ENCODE results near the gene ARHGAP15.

The ARHGAP15 gene

DNA sequence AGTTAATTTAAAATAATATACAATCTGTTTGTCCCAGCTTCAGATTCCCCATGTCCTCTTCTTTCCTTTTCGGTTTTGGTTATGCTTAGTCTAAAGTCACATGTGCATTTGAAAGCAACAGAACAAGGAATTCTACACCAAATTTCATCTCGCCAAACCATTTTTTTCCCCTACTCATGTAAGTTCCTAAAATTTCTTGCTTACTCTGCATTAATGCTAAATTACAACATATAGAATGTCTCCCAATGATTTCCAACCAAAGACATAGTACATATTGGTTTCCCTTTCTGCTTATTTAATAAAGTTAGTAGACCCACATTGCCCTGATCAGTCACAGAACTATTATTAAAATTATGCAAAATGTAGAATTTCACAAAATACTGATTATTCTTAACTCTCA is 212.3 kb downstream of the ARHGAP15 start:
- TF ChIP-seq CTCF (IDR thresholded peaks at IDR 0.05; ENCODE audit: low read depth, low read length) = no peak

GRCh38 chr2:143344780-143345179 is 215.6 kb downstream of the ARHGAP15 start:
- no peak for TF ChIP-seq CTCF (IDR thresholded peaks at IDR 0.05; ENCODE audit: low read depth, low read length)
- H3K4me3 ChIP-seq (ENCODE audit: low read depth, low read length) = no peak overlapping the region

More for the DNA sequence above, 212.3 kb downstream of the ARHGAP15 start:
- no peak overlapping the region for H3K4me3 ChIP-seq (ENCODE audit: low read depth, low read length)

- TF ChIP-seq CTCF (IDR thresholded peaks at IDR 0.05; ENCODE audit: low read depth, low read length) = no peak
- H3K4me3 ChIP-seq (ENCODE audit: low read depth, low read length) = no peak overlapping the region
Observed at GRCh38 chr2:143345887-143346787, 216.9 kb downstream of the ARHGAP15 start.

- no peak overlapping the region for H3K4me3 ChIP-seq (ENCODE audit: low read depth, low read length)
- TF ChIP-seq CTCF (IDR thresholded peaks at IDR 0.05; ENCODE audit: low read depth, low read length) = no peak
Observed at GRCh38 chr2:143347271-143347695, 218.1 kb downstream of the ARHGAP15 start.

DNA sequence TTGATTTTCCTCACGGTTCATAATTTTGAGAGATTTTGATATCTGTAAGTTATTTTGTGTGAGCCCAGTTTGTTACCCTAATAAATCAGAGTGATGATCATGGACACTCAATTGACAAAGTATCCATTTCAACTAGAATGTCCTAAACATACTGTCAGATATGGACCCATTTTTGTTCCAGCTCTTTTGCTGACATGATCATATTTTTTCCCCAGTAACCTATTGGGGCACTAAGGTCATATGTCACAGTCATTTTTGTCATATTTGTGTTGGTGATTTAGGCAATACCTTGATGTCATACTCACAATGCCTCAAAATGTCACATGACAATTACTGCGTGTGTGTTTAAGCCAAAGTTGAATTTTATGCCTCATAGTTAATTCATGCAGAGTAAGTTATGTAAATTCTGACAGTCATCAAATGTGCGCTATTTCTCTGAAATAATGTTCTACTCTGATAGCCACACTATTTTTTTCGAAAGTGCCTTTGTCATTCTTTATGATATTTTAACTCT is 218.7 kb downstream of the ARHGAP15 start:
- no peak for TF ChIP-seq CTCF (IDR thresholded peaks at IDR 0.05; ENCODE audit: low read depth, low read length)
- H3K4me3 ChIP-seq (ENCODE audit: low read depth, low read length) = no peak overlapping the region

- no peak overlapping the region for H3K4me3 ChIP-seq (ENCODE audit: low read depth, low read length)
- no peak for TF ChIP-seq CTCF (IDR thresholded peaks at IDR 0.05; ENCODE audit: low read depth, low read length)
Observed at GRCh38 chr2:143354050-143354750, 225.0 kb downstream of the ARHGAP15 start.

DNA sequence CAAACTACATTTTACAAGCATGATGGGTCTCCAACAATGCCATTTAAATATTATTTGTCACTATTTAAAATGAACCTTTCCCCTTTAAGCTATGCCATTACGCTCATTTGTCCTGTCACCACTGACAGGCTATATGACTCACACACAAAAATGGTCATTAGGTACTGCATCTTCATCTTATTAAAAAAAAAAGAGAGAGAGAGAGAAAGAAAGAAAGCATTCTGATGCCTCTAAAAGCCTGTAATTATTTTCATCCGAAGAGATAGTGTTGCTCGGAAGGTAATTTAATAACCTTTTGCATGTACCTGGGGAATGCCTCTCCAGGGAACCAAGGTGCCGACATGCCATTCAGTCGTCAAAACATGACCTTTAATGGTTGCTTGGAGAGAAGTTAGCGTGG is 226.7 kb downstream of the ARHGAP15 start:
- no peak for TF ChIP-seq CTCF (IDR thresholded peaks at IDR 0.05; ENCODE audit: low read depth, low read length)
- no peak overlapping the region for H3K4me3 ChIP-seq (ENCODE audit: low read depth, low read length)
